Inflammatory macrophage treated with lipopolysaccharide for 1 hour (primary cell): ENCODE results near the gene RNF167.
A peak's percentile ranks its signal among the peaks of the same experiment; 100 is the strongest.
"Not testable (repeated sequence)": the region's sequence is repeated elsewhere in the genome, so short reads cannot be mapped to it uniquely, and the experiment has no call there.

Experiments used
- DNase-seq, 2 donors: peaks; one replicate each; pipeline ENCODE4 v3.0.0-alpha.2; 2020 to 2022

Gene RNF167

GRCh38 chr17:4903051-4903818 lies 36.8 kb upstream of the RNF167 start, which contains the start of gene CHRNE:
CHRNE (minus strand) TSS chr17:4903098; CDS start chr17:4903063, 35 bp downstream.
- peak in 1 of 2 donors; percentile 71 for DNase-seq

GRCh38 chr17:4906642-4907041 lies 33.4 kb upstream of the RNF167 start:
- not testable (repeated sequence) for DNase-seq

DNA sequence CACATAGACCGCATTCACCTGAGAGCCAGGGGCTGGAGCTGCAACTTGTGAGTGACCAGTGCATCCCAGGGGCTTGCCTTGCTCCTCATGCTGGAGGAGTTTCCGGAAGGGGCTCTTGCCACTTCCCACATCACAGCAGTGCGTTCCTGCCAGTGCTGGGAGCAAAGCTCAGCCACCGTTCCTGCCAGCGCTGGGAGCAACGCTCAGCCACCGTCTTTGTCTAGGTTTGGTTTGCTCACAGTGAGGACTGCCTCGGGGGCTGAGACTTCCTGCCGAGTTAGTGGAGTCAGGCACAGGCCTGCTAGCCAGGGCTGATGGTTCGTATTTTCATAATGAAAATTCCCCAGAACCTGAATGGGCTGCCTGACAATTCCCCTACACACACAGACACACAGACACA lies 31.8 kb upstream of the RNF167 start:
- DNase-seq, result no peak

GRCh38 chr17:4908711-4909496 lies 31.2 kb upstream of the RNF167 start:
- DNase-seq, result peak; percentile 83 to 90

DNA sequence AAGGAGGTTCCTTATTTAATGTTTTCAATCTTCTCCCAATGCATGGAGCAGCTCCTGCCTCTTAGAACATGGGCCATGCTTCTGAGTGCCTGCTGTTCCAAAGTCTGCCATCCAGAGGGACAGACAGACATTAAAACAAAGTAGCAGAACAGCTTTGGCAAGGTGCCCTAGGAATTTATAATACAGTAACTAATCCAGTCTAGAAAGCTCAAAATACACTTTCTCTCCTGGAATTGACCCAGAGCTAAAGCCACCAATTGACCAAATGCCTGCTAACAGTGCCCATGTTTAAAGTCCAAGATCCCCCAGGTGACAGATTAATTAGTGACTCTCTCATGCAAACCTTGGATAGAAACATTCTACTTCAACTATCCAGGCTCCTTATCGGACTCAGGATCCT lies 26.1 kb upstream of the RNF167 start:
- no peak for DNase-seq

DNA sequence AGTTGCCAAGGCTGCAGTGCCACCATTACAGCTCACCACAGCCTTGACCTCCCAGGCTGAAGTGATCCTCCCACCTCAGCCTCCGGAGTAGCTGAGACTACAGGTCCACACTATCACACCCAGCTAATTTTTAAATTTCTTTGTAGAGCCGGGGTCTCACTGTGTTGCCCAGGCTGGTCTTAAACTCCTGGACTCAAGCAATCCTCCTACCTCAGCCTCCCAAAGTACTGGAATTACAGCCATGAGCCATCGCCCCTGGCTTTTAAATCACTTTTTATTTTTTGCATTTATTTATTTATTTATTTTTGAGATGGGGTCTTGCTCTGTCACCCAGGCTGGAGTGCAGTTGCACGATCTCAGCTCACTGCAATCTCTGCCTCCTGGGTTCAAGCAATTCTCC lies 25.5 kb upstream of the RNF167 start:
- not testable (repeated sequence) for DNase-seq

- no peak for DNase-seq
Observed at GRCh38 chr17:4919511-4920047, 20.5 kb upstream of the RNF167 start.

DNA sequence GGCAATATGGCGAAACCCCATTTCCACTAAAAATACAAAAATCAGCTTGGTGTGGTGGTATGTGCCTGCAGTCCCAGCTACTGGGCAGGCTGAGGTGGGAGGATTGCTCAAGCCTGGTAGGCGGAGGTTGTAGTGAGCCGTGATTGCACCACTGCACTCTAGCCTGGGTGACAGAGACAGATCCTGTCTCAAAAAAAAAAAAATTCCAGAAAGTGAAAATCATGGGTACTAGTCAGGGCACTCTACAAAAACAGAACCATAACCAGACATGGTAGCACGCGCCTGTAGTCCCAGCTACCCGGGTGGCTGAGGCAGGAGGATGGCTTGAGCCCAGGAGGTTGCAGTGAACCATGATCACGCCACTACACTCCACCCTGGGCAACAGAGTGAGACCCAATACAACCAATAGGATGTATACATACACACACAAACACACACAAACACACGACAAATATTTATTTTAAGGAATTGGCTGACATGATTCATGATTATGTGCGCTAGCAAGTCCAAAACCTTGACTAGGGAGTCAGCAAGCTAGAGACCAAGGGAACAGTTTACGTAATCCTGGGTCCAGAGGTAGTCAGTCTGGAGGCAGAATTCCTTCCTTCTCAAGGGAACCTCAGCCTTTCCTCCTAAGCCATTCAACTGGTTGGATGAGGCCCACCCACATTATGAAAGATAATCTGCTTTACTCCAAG lies 19.6 kb upstream of the RNF167 start:
- DNase-seq, result peak; percentile 94 to 96

- DNase-seq, result no peak
Observed at GRCh38 chr17:4921320-4921719, 18.7 kb upstream of the RNF167 start.

- DNase-seq, result peak; percentile 89
Observed at GRCh38 chr17:4926577-4927335, 13.3 kb upstream of the RNF167 start.

DNA sequence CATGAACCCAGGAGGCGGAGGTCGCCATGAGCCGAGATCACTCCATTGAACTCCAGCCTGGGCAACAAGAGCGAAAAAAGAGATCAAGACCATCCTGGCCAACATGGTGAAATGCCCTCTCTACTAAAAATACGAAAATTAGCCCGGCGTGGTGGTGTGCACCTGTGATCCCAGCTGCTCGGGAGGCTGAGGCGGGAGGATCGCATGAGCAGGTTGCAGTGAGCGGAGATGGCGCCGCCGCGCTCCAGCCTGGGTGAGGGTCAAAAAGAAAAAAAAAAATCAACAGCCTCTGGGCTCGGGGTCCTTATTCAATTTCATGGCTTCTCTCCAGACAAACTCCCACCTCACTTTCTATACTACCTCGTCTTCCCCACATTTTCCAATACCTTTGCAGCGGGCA lies 11.2 kb upstream of the RNF167 start:
- DNase-seq, result no peak

DNA sequence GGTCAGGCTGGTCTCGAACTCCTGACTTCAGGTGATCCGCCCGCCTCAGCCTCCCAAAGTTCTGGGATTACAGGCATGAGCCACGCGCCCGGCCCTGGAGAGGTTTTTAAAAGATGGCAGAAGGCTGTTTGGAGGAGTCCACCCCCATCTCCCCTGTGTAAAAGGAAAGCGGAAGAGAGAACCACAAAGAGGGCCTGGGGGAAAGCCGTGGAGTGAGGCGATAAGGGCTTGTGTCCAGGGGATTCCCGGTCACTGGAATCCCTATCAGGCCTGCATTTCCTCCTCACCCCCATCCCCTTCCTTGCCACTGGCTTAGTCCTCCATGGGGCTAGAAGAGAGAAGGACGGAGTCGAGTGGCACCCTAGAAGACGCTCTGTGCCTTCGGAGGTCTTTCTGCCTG lies 8.1 kb upstream of the RNF167 start, which contains the start of gene GP1BA:
Gene GP1BA (plus strand): TSS at position 315 of the 400 bp plus-strand sequence. CDS start 328 bp downstream, outside the sequence.
- peak; percentile 50 to 80 for DNase-seq

GRCh38 chr17:4932756-4933155 lies 7.3 kb upstream of the RNF167 start:
- no peak for DNase-seq

GRCh38 chr17:4933646-4934045 lies 6.4 kb upstream of the RNF167 start:
- DNase-seq, result no peak

DNA sequence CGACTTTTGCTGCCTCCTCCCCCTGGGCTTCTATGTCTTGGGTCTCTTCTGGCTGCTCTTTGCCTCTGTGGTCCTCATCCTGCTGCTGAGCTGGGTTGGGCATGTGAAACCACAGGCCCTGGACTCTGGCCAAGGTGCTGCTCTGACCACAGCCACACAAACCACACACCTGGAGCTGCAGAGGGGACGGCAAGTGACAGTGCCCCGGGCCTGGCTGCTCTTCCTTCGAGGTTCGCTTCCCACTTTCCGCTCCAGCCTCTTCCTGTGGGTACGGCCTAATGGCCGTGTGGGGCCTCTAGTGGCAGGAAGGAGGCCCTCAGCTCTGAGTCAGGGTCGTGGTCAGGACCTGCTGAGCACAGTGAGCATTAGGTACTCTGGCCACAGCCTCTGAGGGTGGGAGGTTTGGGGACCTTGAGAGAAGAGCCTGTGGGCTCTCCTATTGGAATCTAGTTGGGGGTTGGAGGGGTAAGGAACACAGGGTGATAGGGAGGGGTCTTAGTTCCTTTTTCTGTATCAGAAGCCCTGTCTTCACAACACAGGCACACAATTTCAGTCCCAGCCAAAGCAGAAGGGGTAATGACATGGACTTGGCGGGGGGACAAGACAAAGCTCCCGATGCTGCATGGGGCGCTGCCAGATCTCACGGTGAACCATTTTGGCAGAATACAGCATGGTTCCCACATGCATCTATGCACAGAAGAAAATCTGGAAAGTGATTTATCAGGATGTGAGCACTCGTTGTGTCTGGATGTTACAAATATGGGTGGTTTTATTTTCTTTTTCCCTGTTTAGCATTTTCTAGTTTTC lies 5.7 kb upstream of the RNF167 start:
- peak in 1 of 2 donors; percentile 40 for DNase-seq

- no peak for DNase-seq
Observed at GRCh38 chr17:4935650-4936049, 4.4 kb upstream of the RNF167 start.

DNA sequence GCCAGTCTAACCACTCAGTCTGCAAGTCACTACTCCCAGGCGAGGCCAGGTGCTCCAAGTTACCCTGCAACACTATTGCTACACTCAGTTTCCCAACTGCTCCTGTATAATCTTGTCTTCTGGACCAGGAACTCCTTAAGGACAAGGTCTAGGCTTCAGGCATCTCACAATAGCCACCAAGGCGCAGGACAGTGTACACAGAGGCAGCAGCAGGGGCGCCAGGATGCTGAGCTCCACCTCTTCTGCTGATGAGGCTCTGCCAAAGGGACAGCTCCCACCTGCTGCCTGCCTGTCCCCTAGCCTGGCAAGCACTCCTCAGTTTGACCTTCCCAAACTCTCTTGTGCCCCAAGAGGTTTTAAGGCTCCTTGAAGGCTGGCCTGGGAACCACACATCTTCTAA lies 3.6 kb upstream of the RNF167 start:
- DNase-seq, result no peak

DNA sequence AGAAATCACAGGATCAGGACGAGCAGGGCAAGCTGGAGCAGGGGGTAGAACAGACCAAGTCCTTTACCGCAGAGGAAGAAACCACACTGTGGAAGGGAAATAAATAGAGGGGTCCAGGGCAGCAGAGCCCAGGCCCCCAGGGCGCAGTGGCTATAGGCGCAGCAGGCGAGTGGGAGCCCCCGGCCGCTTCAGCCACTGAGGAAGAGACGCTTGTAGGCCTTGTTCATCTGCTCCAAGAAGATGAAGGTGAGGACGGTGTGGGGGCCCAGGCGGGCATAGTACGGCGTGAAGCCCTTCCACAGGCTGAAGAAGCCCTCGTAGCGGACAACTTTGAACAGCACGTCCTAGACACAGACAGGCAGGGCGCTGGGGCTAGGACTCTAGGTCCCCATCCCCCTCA lies 2.5 kb upstream of the RNF167 start:
- DNase-seq, result no peak

DNA sequence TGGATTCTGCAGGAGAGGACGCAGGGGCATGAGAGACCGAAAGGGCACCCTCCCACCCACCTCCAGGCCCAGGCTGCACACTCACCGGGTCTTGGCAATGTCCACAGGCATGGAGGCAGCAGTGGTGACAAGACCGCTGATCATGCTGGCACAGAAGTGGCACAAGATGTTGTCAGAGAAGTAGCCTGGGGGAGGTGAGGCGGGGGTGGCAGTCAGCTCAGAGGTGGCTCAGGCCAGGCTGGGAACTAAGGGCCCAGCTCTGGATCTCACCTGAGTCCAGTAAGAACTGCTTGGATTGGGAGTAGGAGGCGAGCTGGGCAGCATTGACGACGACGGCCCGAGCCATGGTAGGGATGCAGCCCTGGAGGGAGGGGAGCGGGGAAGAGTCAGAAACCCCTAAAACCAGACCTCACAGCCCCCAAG lies 2.0 kb upstream of the RNF167 start:
- no peak for DNase-seq

DNA sequence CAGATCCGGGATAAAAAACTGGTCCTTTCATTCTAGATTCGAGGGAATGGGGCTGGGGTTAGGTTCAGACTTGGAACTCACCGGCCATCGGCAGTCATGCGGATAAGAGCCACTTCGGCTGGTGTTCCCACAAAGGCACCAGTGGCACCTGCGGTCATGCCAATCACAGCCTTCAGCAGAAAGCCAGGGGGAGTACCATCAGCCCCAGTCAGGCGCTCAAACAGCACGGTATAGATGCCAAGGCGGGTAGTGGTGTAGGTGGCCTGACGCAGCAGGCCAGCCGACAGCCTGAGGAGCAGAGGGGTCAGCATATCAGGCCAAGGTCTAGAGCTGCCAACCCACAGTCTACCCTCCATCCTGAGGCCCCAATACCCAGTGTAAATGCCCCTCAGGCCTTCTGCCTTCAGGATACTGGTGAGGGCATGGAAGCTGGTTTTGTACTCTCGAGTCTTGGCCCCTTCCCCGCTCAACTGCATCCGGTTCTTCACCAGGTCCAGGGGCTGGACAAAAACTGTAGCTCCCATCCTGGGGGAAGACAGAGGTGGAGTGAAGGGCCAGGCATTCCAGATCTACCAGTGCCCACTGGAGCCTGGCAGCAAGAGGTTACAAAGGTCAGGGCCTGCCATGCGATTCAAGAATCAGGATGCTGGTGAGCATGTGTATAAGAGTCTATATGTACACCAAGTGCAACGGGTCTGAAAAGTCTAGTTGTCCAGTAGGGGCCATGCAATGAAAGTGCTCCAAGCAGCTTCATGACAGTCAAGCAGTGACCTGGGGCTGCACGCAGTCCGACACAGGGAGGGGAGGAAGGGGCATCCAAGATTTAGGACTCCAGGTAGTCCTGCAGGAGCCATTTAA lies 1.2 kb upstream of the RNF167 start:
- no peak for DNase-seq

- no peak for DNase-seq
Observed at GRCh38 chr17:4939546-4939795, 597 bp upstream of the RNF167 start.
